ENCODE data around the gene RRAD.

DNA sequence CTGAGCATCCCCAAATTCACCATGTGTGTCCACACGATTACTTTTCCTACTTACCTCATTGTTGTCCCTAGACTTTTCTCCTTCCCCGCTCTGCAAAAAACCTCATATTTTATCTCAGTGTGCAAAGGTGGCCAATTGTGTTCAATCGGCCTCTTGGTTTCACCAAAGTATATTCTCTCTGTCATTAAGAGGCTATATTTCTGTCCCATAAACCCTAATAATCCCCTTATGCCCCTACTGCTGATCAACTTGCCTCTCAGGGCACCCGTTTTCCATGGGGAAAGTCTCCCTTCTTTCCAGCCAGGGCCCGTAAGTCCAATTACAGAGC is 21.6 kb upstream of the RRAD start:
- TF ChIP-seq ZNF121 (tag by site-specific recombination; IDR thresholded peaks at IDR 0.05) (no peak), CTCF (tag by site-specific recombination; IDR thresholded peaks at IDR 0.05) (no peak), ZNF24 (tag by site-specific recombination; IDR thresholded peaks at IDR 0.05) (no peak), ZNF266 (tag by site-specific recombination; IDR thresholded peaks at IDR 0.05; ENCODE audit: low read depth) (no peak), ZNF394 (tag by site-specific recombination; IDR thresholded peaks at IDR 0.05; ENCODE audit: borderline replicate concordance) (no peak), SP7 (tag by site-specific recombination; IDR thresholded peaks at IDR 0.05) (no peak)
- TF ChIP-seq, protein P1, sequence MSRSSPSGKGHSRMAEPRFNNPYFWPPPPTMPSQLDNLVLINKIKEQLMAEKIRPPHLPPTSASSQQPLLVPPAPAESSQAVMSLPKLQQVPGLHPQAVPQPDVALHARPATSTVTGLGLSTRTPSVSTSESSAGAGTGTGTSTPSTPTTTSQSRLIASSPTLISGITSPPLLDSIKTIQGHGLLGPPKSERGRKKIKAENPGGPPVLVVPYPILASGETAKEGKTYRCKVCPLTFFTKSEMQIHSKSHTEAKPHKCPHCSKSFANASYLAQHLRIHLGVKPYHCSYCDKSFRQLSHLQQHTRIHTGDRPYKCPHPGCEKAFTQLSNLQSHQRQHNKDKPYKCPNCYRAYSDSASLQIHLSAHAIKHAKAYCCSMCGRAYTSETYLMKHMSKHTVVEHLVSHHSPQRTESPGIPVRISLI (tag by site-specific recombination; IDR thresholded peaks at IDR 0.05) = no peak
- TF ChIP-seq, protein P2, sequence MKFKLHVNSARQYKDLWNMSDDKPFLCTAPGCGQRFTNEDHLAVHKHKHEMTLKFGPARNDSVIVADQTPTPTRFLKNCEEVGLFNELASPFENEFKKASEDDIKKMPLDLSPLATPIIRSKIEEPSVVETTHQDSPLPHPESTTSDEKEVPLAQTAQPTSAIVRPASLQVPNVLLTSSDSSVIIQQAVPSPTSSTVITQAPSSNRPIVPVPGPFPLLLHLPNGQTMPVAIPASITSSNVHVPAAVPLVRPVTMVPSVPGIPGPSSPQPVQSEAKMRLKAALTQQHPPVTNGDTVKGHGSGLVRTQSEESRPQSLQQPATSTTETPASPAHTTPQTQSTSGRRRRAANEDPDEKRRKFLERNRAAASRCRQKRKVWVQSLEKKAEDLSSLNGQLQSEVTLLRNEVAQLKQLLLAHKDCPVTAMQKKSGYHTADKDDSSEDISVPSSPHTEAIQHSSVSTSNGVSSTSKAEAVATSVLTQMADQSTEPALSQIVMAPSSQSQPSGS (tag by site-specific recombination; IDR thresholded peaks at IDR 0.05; ENCODE audit: low read depth) = no peak

Measured in HEK293 (cell line).